Keratinocyte (primary cell): Measurements from ENCODE around the gene SWAP70. TPM values are rescaled to one million over a fixed set of nuclear protein-coding genes. Genes with fewer than 3 reads are reported as not detected.

ENCODE experiments used
- DNase-seq: peaks from one replicate; pipeline ENCODE4 v3.0.0-alpha.2; 2011; ENCODE audit warnings: low read depth, missing footprints, low spot score
- FAIRE-seq: peaks from 2 replicates; lab custom pipeline; 2011; peaks lifted over from hg19 to GRCh38; lab: Jason Lieb, UNC
- H2AFZ ChIP-seq: 2 replicates; pipeline ENCODE4 v1.6.0; 2012; ENCODE audit warnings: low read length, control low read depth, inconsistent platforms; ENCODE audit not compliant: control insufficient read depth
- H3K27ac ChIP-seq: 2 replicates; pipeline ENCODE4 v1.5.1; 2011; ENCODE audit warnings: low read length; ENCODE audit not compliant: control insufficient read depth, insufficient read depth
- H3K27me3 ChIP-seq: 3 replicates; pipeline ENCODE4 v1.6.0; 2011; ENCODE audit warnings: low read length; ENCODE audit not compliant: control insufficient read depth, insufficient read depth; ENCODE audit errors: extremely low read depth
- H3K36me3 ChIP-seq, 2 experiments: 2 replicates in 1 of 2; 3 replicates in 1 of 2; pipeline ENCODE4 v1.5.1; 2011; ENCODE audit warnings: low read length in 2 of 2, mild to moderate bottlenecking in 1 of 2; ENCODE audit not compliant: control insufficient read depth in 2 of 2, insufficient read depth in 2 of 2; ENCODE audit errors: extremely low read depth in 1 of 2
- H3K4me1 ChIP-seq: 3 replicates; pipeline ENCODE4 v1.5.1; 2011; ENCODE audit warnings: low read length; ENCODE audit not compliant: control insufficient read depth, insufficient read depth; ENCODE audit errors: extremely low read depth
- H3K4me2 ChIP-seq: 3 replicates; pipeline ENCODE4 v1.6.0; 2011; ENCODE audit warnings: low read depth, low read length; ENCODE audit not compliant: control insufficient read depth, insufficient read depth; ENCODE audit errors: extremely low read depth
- H3K4me3 ChIP-seq, 3 experiments: fragments of 200-600 bp in 1 of 3; sonication (generic) in 1 of 3; 2 replicates in 2 of 3; 3 replicates in 1 of 3; pipeline ENCODE4 v1.5.1; 2011 to 2016; ENCODE audit warnings: low read length in 3 of 3, mild to moderate bottlenecking in 3 of 3, control low read depth in 2 of 3, inconsistent platforms in 1 of 3, low read depth in 1 of 3, mixed read lengths in 1 of 3, mixed run types in 1 of 3, moderate library complexity in 1 of 3; ENCODE audit not compliant: control insufficient read depth in 2 of 3, insufficient read depth in 2 of 3; ENCODE audit errors: extremely low read depth in 1 of 3
- H3K79me2 ChIP-seq: 2 replicates; pipeline ENCODE4 v1.6.0; 2012; ENCODE audit warnings: low read length; ENCODE audit not compliant: control insufficient read depth, insufficient read depth
- H3K9ac ChIP-seq: 3 replicates; pipeline ENCODE4 v1.6.0; 2011; ENCODE audit warnings: low read length; ENCODE audit not compliant: control insufficient read depth, insufficient read depth; ENCODE audit errors: extremely low read depth
- H3K9me1 ChIP-seq: 3 replicates; pipeline ENCODE4 v1.6.0; 2011; ENCODE audit warnings: low read length; ENCODE audit not compliant: control insufficient read depth, insufficient read depth; ENCODE audit errors: extremely low read depth
- H3K9me3 ChIP-seq: 2 replicates; pipeline ENCODE4 v1.5.1; 2012; ENCODE audit warnings: low read depth, low read length; ENCODE audit not compliant: control insufficient read depth
- H4K20me1 ChIP-seq: 3 replicates; pipeline ENCODE4 v1.6.0; 2011; ENCODE audit warnings: low read length; ENCODE audit not compliant: control insufficient read depth, insufficient read depth; ENCODE audit errors: extremely low read depth
- EZH2 ChIP-seq: IDR thresholded peaks from one replicate; pipeline ENCODE4 v1.6.1; 2012; ENCODE audit warnings: inconsistent platforms, mild to moderate bottlenecking, low read length, moderate library complexity
- dilution Hi-C: fragments of 300-500 bp; cut with MboI; formaldehyde crosslinking; loops from one replicate; pipeline ENCODE4 v1.7.0; 2020; ENCODE audit warnings: low sequenced_read_pairs; ENCODE audit not compliant: extremely low pct_ligation_motif_present
- polyA plus RNA-seq, 5 experiments: library from polyadenylated mRNA; depleted of rRNA in 3 of 5; stranded (reverse) in 3 of 5; stranded (forward) in 1 of 5; unstranded in 1 of 5; fragments of >200 nt; gene quantifications; 1 replicate in 1 of 5; 2 replicates in 3 of 5; 3 replicates in 1 of 5; pipeline versions ENCODE4 v1.2.1 to v1.2.3, GENCODE V29; 2011 to 2012; ENCODE audit warnings: missing spikeins in 2 of 5, low read depth in 1 of 5, low replicate concordance in 1 of 5
- TF ChIP-seq, protein P1 (sequence below), 3 experiments: IDR thresholded peaks in 1 of 3; conservative IDR thresholded peaks in 1 of 3; optimal IDR thresholded peaks in 1 of 3; 2 replicates in 2 of 3; 3 replicates in 1 of 3; pipeline versions ENCODE3 to v1.5.1; 2011; ENCODE audit warnings: low read length in 3 of 3, mild to moderate bottlenecking in 3 of 3, moderate library complexity in 2 of 3, control low read depth in 1 of 3, inconsistent platforms in 1 of 3; ENCODE audit not compliant: insufficient read depth in 2 of 3; ENCODE audit errors: extremely low read depth in 1 of 3

The SWAP70 gene
- polyA plus RNA-seq, 1 donor (not counting 4 experiments of a cell fraction or from before 2014, with no cell fraction given) = 28.5 TPM

- Histone ChIP-seq H3K4me3 (no peak overlapping the region), H3K79me2 (no peaks in the 10 kb centered on the region), H3K36me3 (no peaks in the 10 kb centered on the region), H3K27me3 (no peaks in the 10 kb centered on the region), H3K27ac (peak overlapping the region; percentile 98), H3K4me1 (peaks cover 63% of the 10 kb centered on the region), H2AFZ (no peak overlapping the region), H4K20me1 (no peaks in the 10 kb centered on the region), H3K9me3 (no peaks in the 10 kb centered on the region), H3K9ac (peak overlapping the region; percentile 97), H3K4me2 (peak overlapping the region; percentile 68), H3K9me1 (peaks cover 2% of the 10 kb centered on the region)
- TF ChIP-seq, protein P1, sequence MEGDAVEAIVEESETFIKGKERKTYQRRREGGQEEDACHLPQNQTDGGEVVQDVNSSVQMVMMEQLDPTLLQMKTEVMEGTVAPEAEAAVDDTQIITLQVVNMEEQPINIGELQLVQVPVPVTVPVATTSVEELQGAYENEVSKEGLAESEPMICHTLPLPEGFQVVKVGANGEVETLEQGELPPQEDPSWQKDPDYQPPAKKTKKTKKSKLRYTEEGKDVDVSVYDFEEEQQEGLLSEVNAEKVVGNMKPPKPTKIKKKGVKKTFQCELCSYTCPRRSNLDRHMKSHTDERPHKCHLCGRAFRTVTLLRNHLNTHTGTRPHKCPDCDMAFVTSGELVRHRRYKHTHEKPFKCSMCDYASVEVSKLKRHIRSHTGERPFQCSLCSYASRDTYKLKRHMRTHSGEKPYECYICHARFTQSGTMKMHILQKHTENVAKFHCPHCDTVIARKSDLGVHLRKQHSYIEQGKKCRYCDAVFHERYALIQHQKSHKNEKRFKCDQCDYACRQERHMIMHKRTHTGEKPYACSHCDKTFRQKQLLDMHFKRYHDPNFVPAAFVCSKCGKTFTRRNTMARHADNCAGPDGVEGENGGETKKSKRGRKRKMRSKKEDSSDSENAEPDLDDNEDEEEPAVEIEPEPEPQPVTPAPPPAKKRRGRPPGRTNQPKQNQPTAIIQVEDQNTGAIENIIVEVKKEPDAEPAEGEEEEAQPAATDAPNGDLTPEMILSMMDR (optimal IDR thresholded peaks at IDR 0.05 in 1 of 3, IDR thresholded peaks at IDR 0.05 in 1 of 3, conservative IDR thresholded peaks at IDR 0.05 in 1 of 3; ENCODE audit: extremely low read depth in 1 of 3, insufficient read depth in 2 of 3, low read length in 3 of 3) = no peak
- TF ChIP-seq EZH2 = no peak
- dilution Hi-C loops = no loop called here
- DNase-seq = no peak
- FAIRE-seq = no peak
Observed at GRCh38 chr11:9760193-9760575, 96.3 kb downstream of the SWAP70 start.

DNA sequence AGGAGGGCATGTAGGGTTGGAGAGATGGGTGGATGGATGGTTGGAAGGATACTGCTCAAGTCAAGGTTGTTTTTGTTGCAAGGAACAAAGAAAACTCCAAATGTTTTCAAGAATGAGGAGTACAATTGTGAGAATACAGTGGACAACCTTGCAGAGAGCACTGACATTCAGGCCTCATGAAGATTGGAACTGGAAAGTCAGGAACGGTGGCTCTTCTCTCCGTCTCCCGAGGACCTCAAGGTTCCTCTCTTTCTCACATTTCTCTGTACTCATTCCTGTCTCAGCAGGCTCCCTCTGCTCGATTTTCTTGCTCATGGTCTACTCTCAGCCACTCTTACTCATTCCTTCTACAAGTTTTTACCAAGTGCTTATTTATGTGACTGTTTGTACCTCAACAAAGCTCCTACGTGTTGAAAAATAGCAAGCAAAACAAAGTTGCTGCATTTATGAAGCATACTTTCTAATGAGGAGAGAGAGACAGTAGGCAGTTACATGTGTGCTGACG, 97.6 kb downstream of the SWAP70 start:
- H3K36me3 ChIP-seq = no peaks in the 10 kb centered on the region
- no peak overlapping the region for H2AFZ ChIP-seq
- H3K9me1 ChIP-seq = peaks cover 2% of the 10 kb centered on the region
- H3K4me2 ChIP-seq = peak overlapping the region; percentile 51
- H3K9ac ChIP-seq = peak overlapping the region; percentile 1
- peaks cover 50% of the 10 kb centered on the region for H3K4me1 ChIP-seq
- H3K4me3 ChIP-seq = no peak overlapping the region
- H3K27ac ChIP-seq = peak overlapping the region; percentile 22
- no peaks in the 10 kb centered on the region for H3K27me3 ChIP-seq
- no peaks in the 10 kb centered on the region for H3K9me3 ChIP-seq
- no peaks in the 10 kb centered on the region for H3K79me2 ChIP-seq
- peak; percentile 51 for FAIRE-seq
- no peaks in the 10 kb centered on the region for H4K20me1 ChIP-seq
- dilution Hi-C loops = no loop called here
- no peak for DNase-seq
- TF ChIP-seq, protein P1 (optimal IDR thresholded peaks at IDR 0.05 in 1 of 3, IDR thresholded peaks at IDR 0.05 in 1 of 3, conservative IDR thresholded peaks at IDR 0.05 in 1 of 3; ENCODE audit: extremely low read depth in 1 of 3, insufficient read depth in 2 of 3, low read length in 3 of 3) = no peak
- no peak for TF ChIP-seq EZH2
